H1 (cell line): Measurements from ENCODE around the gene NAV2. TPM values are rescaled to one million over a fixed set of nuclear protein-coding genes. Genes with fewer than 3 reads are reported as not detected.

Experiments
- GTF2F1 ChIP-seq: IDR thresholded peaks from 2 replicates; pipeline ENCODE4 v1.6.1; 2012; ENCODE audit warnings: low read depth, low read length, improper control_type of control experiment, borderline replicate concordance
- POLR2AphosphoS5 ChIP-seq: IDR thresholded peaks from 2 replicates; pipeline ENCODE4 v1.6.1; 2011; ENCODE audit warnings: low read depth, low read length
- RFX5 ChIP-seq: IDR thresholded peaks from 2 replicates; pipeline ENCODE4 v1.6.1; 2011; ENCODE audit warnings: low read depth, low read length, improper control_type of control experiment, borderline replicate concordance
- polyA plus RNA-seq, 7 experiments: library from polyadenylated mRNA; depleted of rRNA in 3 of 7; stranded (reverse) in 5 of 7; unstranded in 2 of 7; fragments of >200 nt in 5 of 7; fragments of 200-250 nt in 2 of 7; gene quantifications; 1 replicate in 5 of 7; 2 replicates in 1 of 7; 4 replicates in 1 of 7; pipeline versions ENCODE4 v1.2.1 to v1.2.3, GENCODE V29; 2011 to 2013; ENCODE audit warnings: missing spikeins in 2 of 7, mixed read lengths in 2 of 7
- total RNA-seq: library from RNA; stranded (reverse); fragmentation: NEBNext Ultra II Directional; extraction: Animal tissue kit (Norgen Biotek cat#: 25700); gene quantifications from 2 replicates; pipeline ENCODE4 v1.2.1, GENCODE V29; 2021

The NAV2 gene
- total and polyA plus RNA-seq, 2 of the 8 experiments (the other 6 are each of a cell fraction or from before 2014, with no cell fraction given): 35.6 to 73.6 TPM

- TF ChIP-seq POLR2AphosphoS5 (no peak), RFX5 (no peak), GTF2F1 (no peak)
Observed at GRCh38 chr11:19779740-19780139, 67.1 kb downstream of the NAV2 start (continued).
